Activated naive CD8-positive, alpha-beta T cell (primary cell): ENCODE measurements around the gene PHF21A.

Experiments used
- H3K27ac Mint-ChIP-seq: one replicate; pipeline ENCODE4 v1.8.0; 2021; ENCODE audit warnings: mixed read lengths
- H3K27me3 Mint-ChIP-seq: one replicate; pipeline ENCODE4 v1.8.0; 2021; ENCODE audit warnings: mixed read lengths
- H3K36me3 Mint-ChIP-seq: one replicate; pipeline ENCODE4 v1.8.0; 2021; ENCODE audit warnings: mixed read lengths
- H3K4me1 Mint-ChIP-seq: one replicate; pipeline ENCODE4 v1.8.0; 2021; ENCODE audit warnings: low read depth, mixed read lengths
- H3K4me3 Mint-ChIP-seq: one replicate; pipeline ENCODE4 v1.8.0; 2021; ENCODE audit warnings: mild to moderate bottlenecking, mixed read lengths
- H3K9me3 Mint-ChIP-seq: one replicate; pipeline ENCODE4 v1.8.0; 2021; ENCODE audit warnings: low read depth, mixed read lengths

The PHF21A gene

GRCh38 chr11:46121301-46121723 lies at the start of gene PHF21A:
Gene PHF21A (minus strand): TSS chr11:46121454. CDS start chr11:46084219, 37,235 bp downstream.
- Mint-ChIP-seq H3K4me1 (peaks cover 36% of the 10 kb centered on the region), H3K9me3 (no peaks in the 10 kb centered on the region), H3K27me3 (no peaks in the 10 kb centered on the region), H3K27ac (peak within 1 kb of the TSS; percentile 93), H3K36me3 (no peaks in the 10 kb centered on the region), H3K4me3 (peak within 1 kb of the TSS; percentile 89)

GRCh38 chr11:46170797-46171196 lies 49.5 kb upstream of the PHF21A start:
- H3K9me3 Mint-ChIP-seq: no peaks in the 10 kb centered on the region
- H3K27me3 Mint-ChIP-seq: peaks cover 6% of the 10 kb centered on the region
- H3K4me3 Mint-ChIP-seq: no peak overlapping the region
- H3K4me1 Mint-ChIP-seq: no peaks in the 10 kb centered on the region
- no peak overlapping the region for H3K27ac Mint-ChIP-seq
- no peaks in the 10 kb centered on the region for H3K36me3 Mint-ChIP-seq

- Mint-ChIP-seq H3K36me3 (no peaks in the 10 kb centered on the region), H3K9me3 (no peaks in the 10 kb centered on the region), H3K4me3 (no peak overlapping the region), H3K27ac (no peak overlapping the region), H3K27me3 (peaks cover 25% of the 10 kb centered on the region), H3K4me1 (no peaks in the 10 kb centered on the region)
Measured at GRCh38 chr11:46162700-46163099, 41.4 kb upstream of the PHF21A start.

- no peaks in the 10 kb centered on the region for H3K36me3 Mint-ChIP-seq
- H3K27me3 Mint-ChIP-seq: peaks cover 26% of the 10 kb centered on the region
- no peaks in the 10 kb centered on the region for H3K9me3 Mint-ChIP-seq
- no peaks in the 10 kb centered on the region for H3K4me1 Mint-ChIP-seq
- H3K4me3 Mint-ChIP-seq: no peak overlapping the region
- no peak overlapping the region for H3K27ac Mint-ChIP-seq
Measured at GRCh38 chr11:46161201-46161600, 39.9 kb upstream of the PHF21A start.

GRCh38 chr11:46160100-46160499 lies 38.8 kb upstream of the PHF21A start:
- Mint-ChIP-seq H3K4me1 (no peaks in the 10 kb centered on the region), H3K27ac (no peak overlapping the region), H3K27me3 (peaks cover 24% of the 10 kb centered on the region), H3K9me3 (no peaks in the 10 kb centered on the region), H3K4me3 (no peak overlapping the region), H3K36me3 (no peaks in the 10 kb centered on the region)

GRCh38 chr11:46159680-46160079 lies 38.4 kb upstream of the PHF21A start:
- H3K36me3 Mint-ChIP-seq: no peaks in the 10 kb centered on the region
- H3K9me3 Mint-ChIP-seq: no peaks in the 10 kb centered on the region
- peaks cover 24% of the 10 kb centered on the region for H3K27me3 Mint-ChIP-seq
- no peak overlapping the region for H3K4me3 Mint-ChIP-seq
- no peaks in the 10 kb centered on the region for H3K4me1 Mint-ChIP-seq
- H3K27ac Mint-ChIP-seq: no peak overlapping the region

GRCh38 chr11:46149826-46150225 lies 28.6 kb upstream of the PHF21A start:
- no peaks in the 10 kb centered on the region for H3K9me3 Mint-ChIP-seq
- H3K27me3 Mint-ChIP-seq: peaks cover 2% of the 10 kb centered on the region
- H3K36me3 Mint-ChIP-seq: peaks cover 3% of the 10 kb centered on the region
- H3K27ac Mint-ChIP-seq: no peak overlapping the region
- H3K4me3 Mint-ChIP-seq: no peak overlapping the region
- H3K4me1 Mint-ChIP-seq: no peaks in the 10 kb centered on the region

GRCh38 chr11:46149342-46149741 lies 28.1 kb upstream of the PHF21A start:
- no peak overlapping the region for H3K4me3 Mint-ChIP-seq
- peaks cover 2% of the 10 kb centered on the region for H3K27me3 Mint-ChIP-seq
- peaks cover 3% of the 10 kb centered on the region for H3K36me3 Mint-ChIP-seq
- H3K9me3 Mint-ChIP-seq: no peaks in the 10 kb centered on the region
- no peaks in the 10 kb centered on the region for H3K4me1 Mint-ChIP-seq
- no peak overlapping the region for H3K27ac Mint-ChIP-seq

- H3K9me3 Mint-ChIP-seq: no peaks in the 10 kb centered on the region
- no peak overlapping the region for H3K4me3 Mint-ChIP-seq
- no peaks in the 10 kb centered on the region for H3K27me3 Mint-ChIP-seq
- H3K27ac Mint-ChIP-seq: no peak overlapping the region
- H3K36me3 Mint-ChIP-seq: no peaks in the 10 kb centered on the region
- no peaks in the 10 kb centered on the region for H3K4me1 Mint-ChIP-seq
Measured at GRCh38 chr11:46144741-46145140, 23.5 kb upstream of the PHF21A start.

GRCh38 chr11:46143049-46143806 lies 22.0 kb upstream of the PHF21A start:
- no peak overlapping the region for H3K27ac Mint-ChIP-seq
- no peaks in the 10 kb centered on the region for H3K9me3 Mint-ChIP-seq
- H3K36me3 Mint-ChIP-seq: no peaks in the 10 kb centered on the region
- no peak overlapping the region for H3K4me3 Mint-ChIP-seq
- no peaks in the 10 kb centered on the region for H3K27me3 Mint-ChIP-seq
- H3K4me1 Mint-ChIP-seq: no peaks in the 10 kb centered on the region

GRCh38 chr11:46142561-46142960 lies 21.3 kb upstream of the PHF21A start:
- Mint-ChIP-seq H3K36me3 (no peaks in the 10 kb centered on the region), H3K27me3 (no peaks in the 10 kb centered on the region), H3K27ac (no peak overlapping the region), H3K9me3 (no peaks in the 10 kb centered on the region), H3K4me3 (no peak overlapping the region), H3K4me1 (no peaks in the 10 kb centered on the region)

- Mint-ChIP-seq H3K9me3 (no peaks in the 10 kb centered on the region), H3K4me1 (no peaks in the 10 kb centered on the region), H3K27me3 (no peaks in the 10 kb centered on the region)
Measured at GRCh38 chr11:46141597-46141996, 20.3 kb upstream of the PHF21A start.

GRCh38 chr11:46134540-46134939 lies 13.3 kb upstream of the PHF21A start:
- Mint-ChIP-seq H3K27me3 (no peaks in the 10 kb centered on the region), H3K27ac (no peak overlapping the region), H3K4me3 (no peak overlapping the region), H3K9me3 (no peaks in the 10 kb centered on the region), H3K4me1 (no peaks in the 10 kb centered on the region), H3K36me3 (no peaks in the 10 kb centered on the region)

More at GRCh38 chr11:46141597-46141996, 20.3 kb upstream of the PHF21A start:
- no peak overlapping the region for H3K4me3 Mint-ChIP-seq
- no peak overlapping the region for H3K27ac Mint-ChIP-seq
- H3K36me3 Mint-ChIP-seq: no peaks in the 10 kb centered on the region

- no peak overlapping the region for H3K27ac Mint-ChIP-seq
- H3K9me3 Mint-ChIP-seq: no peaks in the 10 kb centered on the region
- no peaks in the 10 kb centered on the region for H3K36me3 Mint-ChIP-seq
- H3K27me3 Mint-ChIP-seq: no peaks in the 10 kb centered on the region
- H3K4me1 Mint-ChIP-seq: no peaks in the 10 kb centered on the region
- H3K4me3 Mint-ChIP-seq: no peak overlapping the region
Measured at GRCh38 chr11:46134061-46134460, 12.8 kb upstream of the PHF21A start.

GRCh38 chr11:46133119-46133518 lies 11.9 kb upstream of the PHF21A start:
- Mint-ChIP-seq H3K27me3 (no peaks in the 10 kb centered on the region), H3K9me3 (no peaks in the 10 kb centered on the region), H3K27ac (no peak overlapping the region), H3K4me3 (no peak overlapping the region), H3K4me1 (no peaks in the 10 kb centered on the region), H3K36me3 (no peaks in the 10 kb centered on the region)
